Dendritic cell treated with granulocyte-macrophage colony-stimulating factor and Interleukin-4, amounts not matched to agents 40 ng/mL and 50 ng/mL, for 4 days (primary cell): ENCODE results near the gene TBP.

ENCODE experiments used
- H3K27ac Mint-ChIP-seq: one replicate; pipeline ENCODE4 v1.8.0; 2022; ENCODE audit warnings: mild to moderate bottlenecking, mixed read lengths
- H3K27me3 Mint-ChIP-seq: one replicate; pipeline ENCODE4 v1.8.0; 2022; ENCODE audit warnings: mild to moderate bottlenecking, mixed read lengths
- H3K36me3 Mint-ChIP-seq: one replicate; pipeline ENCODE4 v1.8.0; 2022; ENCODE audit warnings: low read depth, mixed read lengths
- H3K4me1 Mint-ChIP-seq: one replicate; pipeline ENCODE4 v1.8.0; 2022; ENCODE audit warnings: low read depth, mixed read lengths
- H3K4me3 Mint-ChIP-seq: one replicate; pipeline ENCODE4 v1.8.0; 2022; ENCODE audit warnings: mild to moderate bottlenecking, moderate library complexity, mixed read lengths
- H3K9me3 Mint-ChIP-seq: one replicate; pipeline ENCODE4 v1.8.0; 2022; ENCODE audit warnings: mixed read lengths
- intact Hi-C: fragments of 100-400 bp; cut with micrococcal nuclease; formaldehyde crosslinking; loops from one replicate; pipeline ENCODE4 v1.15.0; 2022

The TBP gene

DNA sequence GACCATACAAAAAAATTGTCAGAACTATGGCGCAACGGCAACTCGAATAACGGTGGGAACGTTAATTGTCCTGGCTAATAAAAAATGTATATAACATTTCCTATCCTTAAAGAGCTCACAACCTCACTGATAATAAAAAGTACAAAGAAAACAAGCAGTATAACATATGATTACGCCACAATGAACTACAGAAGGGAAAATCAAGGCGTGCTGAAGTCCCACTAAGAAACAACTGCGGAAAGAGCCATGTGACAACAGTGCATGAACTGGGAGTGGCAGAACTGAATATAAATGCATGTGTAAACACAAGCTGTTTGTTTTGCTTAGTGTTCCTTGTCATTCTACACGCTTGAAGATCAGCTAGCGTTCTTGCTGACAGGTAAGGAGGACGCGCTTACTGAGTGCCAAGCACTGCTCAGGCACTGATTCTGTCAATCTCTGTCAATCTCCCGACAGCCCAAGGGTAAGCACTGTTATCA lies 596 bp upstream of the TBP start:
- H3K36me3 Mint-ChIP-seq = peaks cover 44% of the 10 kb centered on the region
- no peaks in the 10 kb centered on the region for H3K27me3 Mint-ChIP-seq
- no peak overlapping the region for H3K4me3 Mint-ChIP-seq
- H3K27ac Mint-ChIP-seq = no peak overlapping the region
- H3K4me1 Mint-ChIP-seq = no peaks in the 10 kb centered on the region
- intact Hi-C loops = loop anchor here (1.0 to 5.0 kb wide), 4 partner anchors 31 to 851 kb away; partner anchors contain the start of genes C6orf120, DYNLT2, ERMARD and FAM120B
- H3K9me3 Mint-ChIP-seq = no peaks in the 10 kb centered on the region

DNA sequence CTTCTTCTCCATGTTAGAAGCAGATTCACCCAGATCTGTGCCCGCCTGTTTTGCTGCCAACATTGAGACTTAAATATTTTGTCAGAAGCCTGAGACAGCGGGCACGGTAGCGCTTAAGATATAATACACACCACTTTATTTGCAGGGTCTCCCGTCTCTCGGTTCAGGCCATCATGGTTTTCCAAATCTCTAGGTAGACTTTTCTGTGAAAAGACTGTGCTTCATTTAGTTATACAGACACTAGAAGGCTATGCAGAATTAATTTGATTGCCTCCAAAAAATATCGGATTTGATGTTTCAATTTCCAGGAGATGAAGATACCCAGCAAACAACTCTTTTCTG lies 598 bp downstream of the TBP start:
- H3K27ac Mint-ChIP-seq = no peak overlapping the region
- no peaks in the 10 kb centered on the region for H3K9me3 Mint-ChIP-seq
- H3K4me1 Mint-ChIP-seq = no peaks in the 10 kb centered on the region
- no peaks in the 10 kb centered on the region for H3K27me3 Mint-ChIP-seq
- peaks cover 48% of the 10 kb centered on the region for H3K36me3 Mint-ChIP-seq
- H3K4me3 Mint-ChIP-seq = no peak overlapping the region
- intact Hi-C loops = loop anchor here (1.0 to 5.0 kb wide), 4 partner anchors 30 to 852 kb away; partner anchors contain the start of genes C6orf120, DYNLT2, ERMARD and FAM120B

DNA sequence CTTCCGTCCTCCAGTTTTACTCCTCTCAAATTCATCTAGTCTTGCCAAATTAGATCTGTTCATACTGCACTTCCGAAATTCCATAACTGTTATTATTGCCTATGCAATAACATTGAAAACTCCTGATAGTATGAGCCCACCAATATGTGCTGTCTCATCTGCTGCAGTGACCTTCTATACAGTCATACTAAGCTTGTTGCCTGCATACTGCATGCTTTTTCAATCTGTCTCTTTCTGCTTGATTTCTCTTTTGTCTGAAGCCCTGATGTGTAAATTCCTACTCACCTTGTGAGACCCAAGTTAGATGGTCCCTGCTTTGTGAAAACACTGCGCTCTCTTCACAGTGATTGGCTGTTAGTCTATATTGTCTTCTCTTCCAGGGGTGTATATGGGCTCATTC lies 1.1 kb downstream of the TBP start:
- H3K4me1 Mint-ChIP-seq = no peaks in the 10 kb centered on the region
- no peaks in the 10 kb centered on the region for H3K9me3 Mint-ChIP-seq
- no peak overlapping the region for H3K27ac Mint-ChIP-seq
- no peak overlapping the region for H3K4me3 Mint-ChIP-seq
- intact Hi-C loops = loop anchor here (2.0 kb wide), 1 partner anchor 853 kb away; the partner anchor contains the start of genes C6orf120 and WDR27
- peaks cover 49% of the 10 kb centered on the region for H3K36me3 Mint-ChIP-seq
- no peaks in the 10 kb centered on the region for H3K27me3 Mint-ChIP-seq

DNA sequence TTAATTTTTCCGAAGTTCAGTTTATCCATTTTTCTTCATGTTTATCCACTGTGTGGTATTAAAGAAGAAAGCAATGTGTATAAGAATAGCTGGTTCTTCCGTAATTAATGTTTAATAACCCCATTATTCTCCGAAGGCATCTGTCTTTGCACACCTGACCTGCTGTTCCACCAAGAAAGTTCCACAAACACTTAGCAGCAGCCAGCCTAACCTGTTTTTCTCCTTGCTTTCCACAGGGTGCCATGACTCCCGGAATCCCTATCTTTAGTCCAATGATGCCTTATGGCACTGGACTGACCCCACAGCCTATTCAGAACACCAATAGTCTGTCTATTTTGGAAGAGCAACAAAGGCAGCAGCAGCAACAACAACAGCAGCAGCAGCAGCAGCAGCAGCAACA lies 7.4 kb downstream of the TBP start:
- H3K36me3 Mint-ChIP-seq = peaks cover 84% of the 10 kb centered on the region
- H3K9me3 Mint-ChIP-seq = no peaks in the 10 kb centered on the region
- no peaks in the 10 kb centered on the region for H3K27me3 Mint-ChIP-seq
- no peak overlapping the region for H3K4me3 Mint-ChIP-seq
- H3K4me1 Mint-ChIP-seq = no peaks in the 10 kb centered on the region
- no peak overlapping the region for H3K27ac Mint-ChIP-seq
- intact Hi-C loops = no loop called here

DNA sequence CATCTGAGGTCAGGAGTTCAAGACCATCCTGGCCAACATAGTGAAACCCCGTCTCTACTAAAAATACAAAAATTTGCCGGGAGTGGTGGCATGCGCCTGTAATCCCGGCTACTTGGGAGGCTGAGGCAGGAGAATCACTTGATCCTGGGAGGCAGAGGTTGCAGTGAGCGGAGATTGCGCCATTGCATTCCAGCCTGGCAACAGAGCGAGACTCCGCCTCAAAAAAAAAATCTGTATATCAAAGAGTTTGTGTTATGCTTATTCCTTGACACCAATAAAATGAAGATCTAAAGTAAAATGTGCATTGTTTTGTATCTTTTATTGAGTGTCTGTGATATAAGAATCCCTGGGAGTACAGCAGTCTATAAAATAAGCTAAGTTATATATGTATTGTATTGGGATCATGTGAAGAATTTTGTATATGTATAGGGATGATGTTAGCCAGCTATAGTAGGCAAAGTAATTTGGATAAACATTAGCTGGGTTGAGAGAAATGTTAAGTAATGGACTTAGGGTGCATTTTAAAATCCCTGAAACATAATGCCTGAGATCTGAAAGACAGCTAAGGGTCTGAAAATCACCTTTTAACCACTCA lies 10.9 kb downstream of the TBP start:
- Mint-ChIP-seq H3K27me3 (no peaks in the 10 kb centered on the region), H3K4me1 (no peaks in the 10 kb centered on the region), H3K36me3 (peaks cover 82% of the 10 kb centered on the region), H3K9me3 (no peaks in the 10 kb centered on the region), H3K27ac (no peak overlapping the region), H3K4me3 (no peak overlapping the region)
- intact Hi-C loops = no loop called here

DNA sequence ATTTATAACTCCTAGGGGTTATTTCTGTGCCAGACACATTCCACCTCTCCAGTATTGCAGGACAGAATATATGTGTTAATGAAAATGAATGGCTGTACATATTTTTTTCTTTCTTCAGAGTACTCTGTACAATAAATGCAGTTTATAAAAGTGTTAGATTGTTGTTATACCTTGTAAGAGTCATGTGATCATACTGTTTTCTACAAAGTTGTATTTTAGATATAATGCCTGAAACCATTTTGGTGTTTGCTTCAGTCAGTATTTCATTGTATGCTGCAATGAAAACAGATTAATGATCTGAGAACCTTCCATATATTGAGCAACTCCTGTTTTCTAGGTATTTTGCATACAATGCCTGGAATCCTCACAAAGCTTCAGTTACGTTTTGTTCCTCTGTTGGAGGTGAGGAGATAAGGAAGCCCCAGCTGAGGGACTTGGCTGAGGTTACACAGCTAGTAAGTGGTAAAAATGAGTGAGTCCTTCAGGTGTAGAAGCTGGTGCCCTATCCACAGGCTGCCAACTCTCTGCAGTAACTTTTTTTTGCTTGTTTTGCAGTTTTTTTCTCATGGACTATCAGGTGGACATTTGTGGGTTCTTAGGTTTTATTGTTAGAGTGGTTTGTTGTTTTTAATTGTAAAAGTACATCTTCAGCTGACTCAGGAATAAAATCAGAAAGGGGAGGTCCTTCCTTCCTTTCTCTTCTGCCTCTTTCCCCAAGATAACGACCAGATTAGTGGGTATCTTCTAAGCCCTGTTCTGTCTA lies 18.7 kb downstream of the TBP start:
- intact Hi-C loops = no loop called here
- Mint-ChIP-seq H3K9me3 (no peaks in the 10 kb centered on the region), H3K4me3 (no peak overlapping the region), H3K27me3 (no peaks in the 10 kb centered on the region), H3K4me1 (no peaks in the 10 kb centered on the region), H3K27ac (no peak overlapping the region), H3K36me3 (peaks cover 65% of the 10 kb centered on the region)

DNA sequence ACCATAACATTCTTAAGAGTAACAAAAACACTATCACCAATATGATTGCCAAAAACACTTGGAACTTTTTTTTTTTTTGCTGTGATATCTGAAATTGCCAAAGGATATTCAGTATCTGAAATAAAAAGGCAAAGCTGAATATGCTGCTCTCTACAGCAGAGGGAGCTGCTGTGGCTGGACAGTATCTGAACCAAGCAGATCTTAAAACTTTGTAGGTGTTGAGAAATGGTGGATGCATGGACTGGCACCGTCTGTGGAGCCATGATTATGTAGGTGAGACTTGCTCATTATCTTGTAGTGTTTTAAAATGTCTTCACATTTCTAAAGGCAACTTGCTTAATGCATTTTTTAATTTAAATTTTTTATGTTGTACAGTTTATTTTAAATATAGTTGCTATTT lies 21.1 kb downstream of the TBP start:
- intact Hi-C loops = no loop called here
- Mint-ChIP-seq H3K4me3 (no peak overlapping the region), H3K27me3 (no peaks in the 10 kb centered on the region), H3K27ac (no peak overlapping the region), H3K36me3 (peaks cover 65% of the 10 kb centered on the region), H3K9me3 (no peaks in the 10 kb centered on the region), H3K4me1 (no peaks in the 10 kb centered on the region)

DNA sequence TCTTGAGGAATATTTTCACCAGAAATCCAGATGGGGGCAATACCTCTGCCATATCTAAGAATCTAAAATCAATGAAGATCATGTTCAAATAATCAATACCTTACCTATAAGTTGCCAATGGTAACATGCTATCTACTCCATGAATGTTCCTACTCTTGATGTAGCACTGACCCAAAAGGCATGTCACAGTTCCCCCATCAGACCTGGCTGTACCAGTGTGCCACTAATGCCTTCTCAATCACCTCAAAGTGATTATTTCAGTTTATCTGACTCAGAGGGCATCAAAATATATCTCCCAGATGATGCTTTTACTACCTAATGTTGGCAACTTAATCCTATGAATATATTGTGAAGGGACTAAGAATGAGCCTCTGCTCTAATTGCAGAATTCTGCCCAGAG lies 24.7 kb downstream of the TBP start:
- Mint-ChIP-seq H3K36me3 (peaks cover 68% of the 10 kb centered on the region), H3K27me3 (no peaks in the 10 kb centered on the region), H3K9me3 (no peaks in the 10 kb centered on the region), H3K27ac (no peak overlapping the region), H3K4me3 (no peak overlapping the region), H3K4me1 (peaks cover 22% of the 10 kb centered on the region)
- intact Hi-C loops = no loop called here

DNA sequence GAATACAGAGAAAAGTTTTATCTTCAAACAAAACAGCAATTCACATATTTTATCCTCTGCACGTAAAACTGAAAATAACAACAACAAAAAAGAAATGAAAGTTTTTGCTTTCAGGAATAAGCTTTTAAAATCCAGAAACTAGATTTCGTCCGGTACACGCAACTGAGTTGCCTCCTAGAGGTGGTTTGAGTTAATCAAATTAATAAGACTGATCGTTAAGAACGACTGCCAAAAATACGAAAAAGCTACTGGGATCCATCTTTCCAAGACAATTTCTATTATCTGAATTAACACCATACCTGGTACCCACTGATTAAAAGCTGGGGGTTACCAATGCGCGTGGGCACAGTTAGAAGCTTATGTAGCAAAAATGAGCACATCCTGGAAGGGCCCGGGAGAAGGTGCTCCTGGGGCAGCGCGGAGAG lies 29.6 kb downstream of the TBP start:
- peak overlapping the region; percentile 84 for H3K27ac Mint-ChIP-seq
- H3K9me3 Mint-ChIP-seq = no peaks in the 10 kb centered on the region
- peaks cover 32% of the 10 kb centered on the region for H3K4me1 Mint-ChIP-seq
- H3K36me3 Mint-ChIP-seq = peaks cover 57% of the 10 kb centered on the region
- peak overlapping the region; percentile 99 for H3K4me3 Mint-ChIP-seq
- peaks cover 5% of the 10 kb centered on the region for H3K27me3 Mint-ChIP-seq
- intact Hi-C loops = loop anchor here (1.0 kb wide), 1 partner anchor 29 kb away; the partner anchor contains the start of gene TBP

DNA sequence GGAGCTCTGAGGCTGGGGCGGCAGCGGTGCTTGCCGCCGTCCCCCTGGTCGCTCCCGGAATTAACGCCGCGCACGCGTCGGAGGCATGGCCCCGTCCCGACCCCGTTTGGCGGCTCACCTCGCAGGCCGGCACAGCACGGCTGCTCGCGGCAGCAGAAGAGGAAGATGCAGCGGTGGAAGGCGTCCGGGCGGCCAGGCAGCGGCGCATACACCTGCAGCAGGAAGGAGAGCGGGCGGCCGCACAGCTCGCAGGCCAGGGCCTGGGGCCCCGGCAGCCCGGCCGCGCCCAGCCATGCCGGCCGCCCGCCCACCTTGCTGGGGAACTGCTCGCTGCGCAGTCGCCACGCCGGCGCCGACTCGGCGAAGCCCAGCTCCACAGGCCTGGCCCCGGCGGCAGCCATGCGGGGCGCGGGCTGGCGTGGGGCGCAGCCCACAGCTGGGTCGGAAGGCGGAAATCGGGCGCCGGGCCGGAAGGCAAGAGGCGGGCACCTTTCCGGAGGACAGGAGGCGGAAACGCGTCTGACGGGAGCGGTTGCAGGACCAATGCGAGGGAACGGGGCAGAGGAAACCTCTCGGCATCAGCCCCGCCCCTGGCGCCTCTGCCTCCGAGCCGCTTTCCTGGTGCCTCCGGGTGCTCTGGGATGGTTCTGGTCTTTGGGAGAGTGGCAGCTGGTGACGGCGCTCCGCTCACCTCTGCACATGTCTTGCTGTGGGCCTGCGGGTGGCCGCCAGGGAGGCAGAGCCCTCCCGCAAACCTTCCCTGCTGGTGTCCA lies 30.2 kb downstream of the TBP start, which contains the start of gene PDCD2:
Gene PDCD2 (minus strand): TSS at position 457 of the 773 bp plus-strand sequence. CDS start 56 bp downstream, at position 401.
- Mint-ChIP-seq H3K4me3 (peak within 1 kb of the TSS; percentile 99), H3K36me3 (peaks cover 51% of the 10 kb centered on the region), H3K27me3 (peaks cover 5% of the 10 kb centered on the region), H3K27ac (peak within 1 kb of the TSS; percentile 84), H3K9me3 (no peaks in the 10 kb centered on the region), H3K4me1 (peaks cover 32% of the 10 kb centered on the region)
- intact Hi-C loops = loop anchor here (1.0 kb wide), 1 partner anchor 30 kb away; the partner anchor contains the start of gene TBP

DNA sequence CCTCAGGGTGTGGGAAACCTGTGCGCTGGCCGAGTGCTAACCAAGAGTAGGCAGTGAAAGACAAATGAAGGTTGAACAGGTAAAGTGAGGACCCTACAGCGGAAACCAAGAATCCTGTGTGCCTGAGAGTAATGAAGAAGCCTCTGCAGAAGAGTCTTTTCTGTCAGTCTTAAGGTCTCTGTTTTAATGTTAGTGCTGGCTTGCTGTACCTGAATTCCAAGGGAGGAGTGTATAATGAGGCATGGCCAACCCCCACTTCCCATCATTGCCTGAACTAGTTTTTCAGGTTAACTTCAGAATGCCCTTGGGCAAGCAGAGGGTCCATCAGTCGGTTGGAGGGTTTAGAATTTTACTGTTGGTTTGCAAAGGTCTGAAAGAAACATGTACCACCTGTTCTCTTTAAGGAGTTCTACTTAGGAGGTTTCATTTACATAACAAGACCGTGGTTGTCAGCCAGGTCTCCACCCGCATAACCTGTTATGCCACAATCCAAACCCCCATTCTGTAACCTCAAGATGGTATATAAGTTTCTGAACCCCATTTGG lies 30.9 kb downstream of the TBP start:
- H3K36me3 Mint-ChIP-seq = peaks cover 45% of the 10 kb centered on the region
- peak overlapping the region; percentile 84 for H3K27ac Mint-ChIP-seq
- H3K4me1 Mint-ChIP-seq = peaks cover 32% of the 10 kb centered on the region
- H3K9me3 Mint-ChIP-seq = peaks cover under 1% of the 10 kb centered on the region
- intact Hi-C loops = loop anchor here (1.0 kb wide), 1 partner anchor 31 kb away; the partner anchor contains the start of gene TBP
- H3K27me3 Mint-ChIP-seq = peaks cover 5% of the 10 kb centered on the region
- peak overlapping the region; percentile 99 for H3K4me3 Mint-ChIP-seq

DNA sequence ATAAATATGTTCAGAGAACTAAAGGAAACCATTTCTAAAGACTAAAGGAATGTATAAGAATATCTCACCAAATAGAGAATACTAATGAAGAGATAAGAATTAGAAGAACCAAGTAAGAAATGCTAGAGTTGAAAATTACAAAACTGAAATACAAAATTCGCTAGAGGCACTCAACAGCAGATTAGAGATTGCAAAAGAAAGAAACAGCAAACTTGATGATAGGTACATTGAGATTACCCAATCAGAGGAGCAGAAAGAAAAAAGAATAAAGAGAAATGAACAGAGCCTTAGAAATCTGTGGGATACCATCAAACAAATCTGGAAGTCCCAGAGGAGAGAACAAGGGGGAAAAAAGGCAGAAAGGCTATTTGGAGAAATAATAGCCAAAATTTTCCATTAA lies 36.6 kb downstream of the TBP start:
- H3K27me3 Mint-ChIP-seq = peaks cover 10% of the 10 kb centered on the region
- intact Hi-C loops = no loop called here
- H3K4me3 Mint-ChIP-seq = no peak overlapping the region
- no peaks in the 10 kb centered on the region for H3K36me3 Mint-ChIP-seq
- H3K27ac Mint-ChIP-seq = no peak overlapping the region
- peaks cover 38% of the 10 kb centered on the region for H3K9me3 Mint-ChIP-seq
- H3K4me1 Mint-ChIP-seq = no peaks in the 10 kb centered on the region

DNA sequence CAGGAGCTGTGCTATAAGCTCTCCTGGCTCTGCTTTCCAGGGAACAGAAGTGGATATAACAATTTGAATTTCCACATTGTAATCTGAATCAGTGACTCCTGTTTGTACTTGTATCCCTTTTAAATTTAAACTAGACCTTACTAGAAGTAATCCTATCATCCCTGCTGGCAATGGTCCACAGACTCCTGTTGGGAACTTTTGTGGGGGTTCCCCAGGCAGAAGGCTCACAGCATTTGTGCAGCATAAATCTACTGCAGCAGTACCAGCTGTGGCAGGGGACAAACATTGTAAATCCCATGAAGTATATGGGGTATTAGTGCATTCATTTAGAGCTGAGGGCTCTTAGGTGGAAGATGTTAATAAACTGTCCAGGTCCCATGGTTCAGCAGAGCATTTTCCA lies 42.3 kb downstream of the TBP start:
- no peak overlapping the region for H3K4me3 Mint-ChIP-seq
- H3K4me1 Mint-ChIP-seq = no peaks in the 10 kb centered on the region
- intact Hi-C loops = no loop called here
- H3K9me3 Mint-ChIP-seq = peaks cover 23% of the 10 kb centered on the region
- no peaks in the 10 kb centered on the region for H3K36me3 Mint-ChIP-seq
- H3K27ac Mint-ChIP-seq = no peak overlapping the region
- peaks cover 6% of the 10 kb centered on the region for H3K27me3 Mint-ChIP-seq
